A673 (cell line): Measurements from ENCODE around the gene PLD4. TPM values are rescaled to one million over a fixed set of nuclear protein-coding genes. Genes with fewer than 3 reads are reported as not detected.

Experiments used
- BruUV-seq: library from RNA; stranded (reverse); fragments of 400-500 nt; replicated peaks from 2 replicates; lab custom pipeline; 2021; lab: Mats Ljungman, UMichigan
- CTCF ChIA-PET: fragments of 300-600 bp; sonication (Branson Sonifier 250); formaldehyde crosslinking; loops from one replicate; lab custom pipeline; 2022; ENCODE audit warnings: antibody characterized with exemption; lab: Charles Lee
- POLR2A ChIA-PET: fragments of 300-600 bp; sonication (Branson Sonifier 250); formaldehyde crosslinking; loops from one replicate; lab custom pipeline; 2022; ENCODE audit warnings: antibody characterized with exemption; ENCODE audit not compliant: low non-redundant PET; lab: Charles Lee
- DNase-seq: peaks from one replicate; pipeline ENCODE4 v3.0.0-alpha.2; 2015; ENCODE audit warnings: low spot score
- H3K27ac ChIP-seq: fragments of 200-600 bp; sonication (generic); 2 replicates; pipeline ENCODE4 v1.5.1; 2016; ENCODE audit warnings: mixed run types, low read depth, mild to moderate bottlenecking, mixed read lengths, antibody characterized with exemption, low read length; ENCODE audit not compliant: poor library complexity, severe bottlenecking
- H3K27me3 ChIP-seq: fragments of 200-600 bp; sonication (generic); replicated peaks from 2 replicates; pipeline ENCODE4 v1.6.1; 2017; ENCODE audit warnings: mixed run types, low read depth, mild to moderate bottlenecking, mixed read lengths, antibody characterized with exemption, low read length; ENCODE audit not compliant: insufficient read depth, poor library complexity
- H3K36me3 ChIP-seq: fragments of 200-600 bp; sonication (generic); 2 replicates; pipeline ENCODE4 v1.6.1; 2016; ENCODE audit warnings: mixed run types, mild to moderate bottlenecking, mixed read lengths, antibody characterized with exemption, low read length; ENCODE audit not compliant: insufficient read depth, poor library complexity, severe bottlenecking
- H3K4me1 ChIP-seq: fragments of 200-600 bp; sonication (generic); 2 replicates; pipeline ENCODE4 v1.6.1; 2017; ENCODE audit warnings: mixed run types, mild to moderate bottlenecking, mixed read lengths, antibody characterized with exemption, low read length; ENCODE audit not compliant: insufficient read depth, poor library complexity, severe bottlenecking
- H3K4me3 ChIP-seq: fragments of 200-600 bp; sonication (generic); 2 replicates; pipeline ENCODE4 v1.5.1; 2016; ENCODE audit warnings: low read depth, mixed run types, mild to moderate bottlenecking, mixed read lengths, low read length; ENCODE audit not compliant: poor library complexity, severe bottlenecking
- H3K9me3 ChIP-seq: fragments of 200-600 bp; sonication (generic); 2 replicates; pipeline ENCODE4 v1.6.1; 2016; ENCODE audit warnings: mixed run types, low read depth, mild to moderate bottlenecking, mixed read lengths, antibody characterized with exemption, low read length; ENCODE audit not compliant: poor library complexity, severe bottlenecking
- CTCF ChIP-seq: fragments of 300-800, 200-600 bp; sonication (generic); conservative IDR thresholded peaks from 2 replicates; pipeline ENCODE4 v1.5.1; 2017; ENCODE audit warnings: low read depth, mild to moderate bottlenecking, antibody characterized with exemption, low read length, moderate library complexity, mixed read lengths
- EZH2 ChIP-seq: fragments of 200-600 bp; sonication (generic); IDR thresholded peaks from 2 replicates; pipeline ENCODE4 v1.6.1; 2017; ENCODE audit warnings: borderline replicate concordance, low read depth, mild to moderate bottlenecking, mixed read lengths, antibody characterized with exemption, low read length; ENCODE audit not compliant: poor library complexity, severe bottlenecking
- intact Hi-C: fragments of 100-400 bp; cut with micrococcal nuclease; formaldehyde crosslinking; loops from one replicate; pipeline ENCODE4 v1.10.0; 2022; ENCODE audit not compliant: unreplicated experiment
- total RNA-seq: library from RNA; stranded (reverse); gene quantifications from 2 replicates; pipeline ENCODE4 v1.2.3, GENCODE V29; 2021

PLD4 gene
- total RNA-seq, 1 experiment from 2014 or later = not detected

- ChIA-PET POLR2A (no interaction called here), CTCF (interaction anchor here (0.6 kb wide), 1 partner anchor 32 kb away, joined by 4 read pairs; no protein-coding TSS in a partner anchor)
- Histone ChIP-seq H3K9me3 (no peaks in the 10 kb centered on the region), H3K27ac (no peak overlapping the region), H3K27me3 (no peaks in the 10 kb centered on the region), H3K4me3 (no peak overlapping the region), H3K36me3 (no peaks in the 10 kb centered on the region), H3K4me1 (no peaks in the 10 kb centered on the region)
- TF ChIP-seq EZH2 (no peak), CTCF (no peak)
- DNase-seq = no peak
- BruUV-seq = no TSS peak
- intact Hi-C loops = no loop called here
These were observed 48.4 kb upstream of the PLD4 start for GRCh38 chr14:104876251-104876699.

GRCh38 chr14:104877066-104877805 lies 47.4 kb upstream of the PLD4 start:
- Histone ChIP-seq H3K9me3 (no peaks in the 10 kb centered on the region), H3K4me1 (no peaks in the 10 kb centered on the region), H3K27ac (no peak overlapping the region), H3K4me3 (no peak overlapping the region), H3K36me3 (no peaks in the 10 kb centered on the region), H3K27me3 (no peaks in the 10 kb centered on the region)
- no peak for TF ChIP-seq EZH2
- no peak for TF ChIP-seq CTCF
- no peak for DNase-seq
- no TSS peak for BruUV-seq
- ChIA-PET CTCF (no interaction called here), POLR2A (no interaction called here)
- intact Hi-C loops = no loop called here

GRCh38 chr14:104877806-104878550 lies 46.7 kb upstream of the PLD4 start:
- Histone ChIP-seq H3K36me3 (no peaks in the 10 kb centered on the region), H3K4me3 (no peak overlapping the region), H3K27ac (no peak overlapping the region), H3K27me3 (no peaks in the 10 kb centered on the region), H3K9me3 (no peaks in the 10 kb centered on the region), H3K4me1 (no peaks in the 10 kb centered on the region)
- intact Hi-C loops = no loop called here
- CTCF ChIA-PET = no interaction called here
- POLR2A ChIA-PET = no interaction called here
- no TSS peak for BruUV-seq
- TF ChIP-seq EZH2 (no peak), CTCF (no peak)
- no peak for DNase-seq
